Erythroblast (primary cell): Measurements from ENCODE around the gene SSBP3.

Experiments
- DNase-seq, 2 experiments: peaks; one replicate each; lab custom pipeline; 2025; lab: John Stamatoyannopoulos, UW
- GATA1 ChIP-seq: IDR thresholded peaks from 2 replicates; pipeline ENCODE4 v1.6.1; 2011; ENCODE audit warnings: low read depth, mild to moderate bottlenecking, control low read depth, low read length, moderate library complexity
- POLR2A ChIP-seq: IDR thresholded peaks from 2 replicates; pipeline ENCODE4 v1.6.1; 2011; ENCODE audit warnings: mild to moderate bottlenecking, low read length

SSBP3 gene

DNA sequence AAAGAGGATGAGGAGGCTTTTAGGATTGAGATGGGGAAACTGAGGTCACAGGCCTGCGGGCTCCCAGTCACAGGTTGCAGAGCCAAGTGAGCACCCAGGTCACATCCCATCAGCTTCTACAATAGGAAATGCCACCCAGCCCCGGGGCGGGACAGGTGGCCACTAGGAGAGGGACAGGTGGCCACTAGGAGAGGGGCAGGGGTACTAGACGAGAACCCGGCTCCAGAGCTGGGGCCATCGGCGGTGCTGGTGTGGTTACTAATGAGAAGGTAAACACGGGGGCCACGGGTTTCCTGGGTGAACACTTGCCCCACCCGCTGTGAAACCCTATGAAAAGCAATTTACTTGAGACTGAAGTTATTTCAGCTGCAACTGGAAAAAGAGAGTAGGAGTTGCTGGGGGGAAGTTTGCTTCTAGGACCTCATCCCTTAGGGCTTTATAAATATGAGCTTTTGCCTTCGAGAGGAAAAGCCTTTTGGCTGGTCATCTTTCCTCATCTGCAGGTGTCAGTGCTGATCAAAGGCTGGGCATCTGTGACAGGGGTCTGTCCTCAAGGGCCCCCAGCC is 153.7 kb downstream of the SSBP3 start:
- no peak for DNase-seq
- TF ChIP-seq POLR2A (no peak), GATA1 (no peak)

DNA sequence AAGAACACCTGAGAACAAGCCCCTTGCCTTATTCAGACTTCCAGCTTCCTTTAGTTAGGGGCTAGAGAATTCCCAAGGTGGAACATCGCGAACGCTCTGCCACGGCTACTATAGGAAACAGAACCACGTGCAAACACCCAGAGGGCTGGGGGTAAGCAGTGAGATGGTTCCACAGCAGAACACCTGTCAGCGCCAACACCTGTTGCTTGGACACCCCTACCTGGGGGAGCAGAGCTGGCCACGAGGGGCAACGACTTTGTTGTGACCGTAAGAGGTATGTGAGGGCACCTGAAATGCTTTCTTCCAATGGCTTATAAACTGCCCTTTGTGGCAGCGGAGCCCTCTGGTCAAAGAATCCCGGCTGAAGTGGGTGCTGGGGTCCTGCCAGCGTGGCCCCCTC is 155.5 kb downstream of the SSBP3 start:
- DNase-seq = no peak
- TF ChIP-seq POLR2A (no peak), GATA1 (no peak)

GRCh38 chr1:54249819-54250435 is 156.3 kb downstream of the SSBP3 start:
- DNase-seq = no peak
- TF ChIP-seq GATA1 (no peak), POLR2A (no peak)

- no peak for DNase-seq
- no peak for TF ChIP-seq GATA1
- TF ChIP-seq POLR2A = no peak
Observed at GRCh38 chr1:54248966-54249365, 157.2 kb downstream of the SSBP3 start.

- no peak for DNase-seq
- TF ChIP-seq GATA1 (no peak), POLR2A (no peak)
Observed at GRCh38 chr1:54247863-54248515, 158.2 kb downstream of the SSBP3 start.

GRCh38 chr1:54246116-54246721 is 160.0 kb downstream of the SSBP3 start:
- no peak for TF ChIP-seq POLR2A
- TF ChIP-seq GATA1 = no peak
- no peak for DNase-seq

GRCh38 chr1:54245501-54245900 is 160.7 kb downstream of the SSBP3 start:
- no peak for DNase-seq
- TF ChIP-seq GATA1 = no peak
- TF ChIP-seq POLR2A = no peak

- no peak for TF ChIP-seq GATA1
- TF ChIP-seq POLR2A = no peak
- no peak for DNase-seq
Observed at GRCh38 chr1:54244655-54245054, 161.5 kb downstream of the SSBP3 start.

DNA sequence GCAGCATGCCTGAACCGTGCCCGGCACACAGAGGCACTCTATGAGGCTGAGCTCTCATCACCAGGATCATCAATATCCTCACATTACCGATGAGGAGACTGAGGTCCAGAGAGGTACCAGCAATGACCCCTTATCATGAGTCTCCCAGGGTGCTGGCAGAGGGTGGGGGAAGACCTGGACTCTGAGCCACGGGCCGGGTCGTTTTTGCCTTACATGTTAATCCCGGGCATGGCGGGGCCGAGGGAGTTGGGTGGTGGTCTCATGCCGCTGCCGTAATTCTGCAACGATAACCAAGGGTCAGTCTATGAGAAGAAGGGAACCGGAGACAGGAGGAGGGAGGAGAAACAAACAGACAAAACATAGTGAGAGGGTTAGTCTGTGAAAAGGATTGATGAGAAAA is 163.2 kb downstream of the SSBP3 start:
- DNase-seq = no peak
- no peak for TF ChIP-seq POLR2A
- TF ChIP-seq GATA1 = no peak

DNA sequence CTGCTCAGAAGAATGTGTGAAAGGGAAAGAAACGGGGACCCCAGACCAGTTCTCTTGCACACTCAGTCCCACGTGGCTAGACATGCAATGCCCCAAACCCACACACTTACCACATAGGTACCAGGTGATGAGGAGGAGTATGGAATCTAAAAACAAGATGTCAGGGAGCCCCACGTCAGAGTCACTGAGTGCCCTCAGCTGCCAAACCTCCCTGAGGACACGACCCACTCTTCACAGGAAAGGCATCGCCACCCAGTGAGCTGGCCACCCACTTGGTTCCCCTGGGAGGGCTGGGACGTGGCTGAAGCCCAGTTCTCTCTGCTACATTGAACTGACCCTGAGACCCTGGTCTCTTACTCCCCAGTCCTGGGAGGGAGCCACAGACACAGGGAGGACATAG is 164.8 kb downstream of the SSBP3 start:
- DNase-seq = no peak
- TF ChIP-seq POLR2A (no peak), GATA1 (no peak)

GRCh38 chr1:54240741-54241335 is 165.4 kb downstream of the SSBP3 start:
- DNase-seq = no peak
- TF ChIP-seq GATA1 (no peak), POLR2A (no peak)

DNA sequence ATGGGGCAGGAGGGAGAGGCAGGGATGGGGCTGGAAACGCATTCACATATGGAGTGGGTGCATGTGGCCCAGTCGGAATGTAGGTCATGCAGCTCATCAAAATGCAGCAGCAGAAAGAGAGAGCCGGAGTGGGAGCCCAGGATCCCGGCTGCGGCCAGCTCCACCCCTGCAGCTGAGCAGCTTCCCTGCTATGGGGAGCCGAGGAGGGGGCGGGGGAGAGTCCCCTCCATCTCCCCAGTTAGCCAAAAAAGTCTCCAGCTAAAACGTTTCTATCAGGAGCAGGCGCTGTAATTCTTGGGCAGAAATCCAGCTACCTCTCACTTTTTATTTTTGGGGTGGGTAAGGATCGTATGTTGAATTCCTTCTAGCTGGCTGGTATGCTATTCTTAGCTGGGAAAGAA is 166.6 kb downstream of the SSBP3 start:
- no peak for DNase-seq
- TF ChIP-seq GATA1 (no peak), POLR2A (no peak)

GRCh38 chr1:54239035-54239383 is 167.2 kb downstream of the SSBP3 start:
- DNase-seq = no peak
- TF ChIP-seq GATA1 (no peak), POLR2A (no peak)

- TF ChIP-seq POLR2A = no peak
- TF ChIP-seq GATA1 = no peak
- no peak for DNase-seq
Observed at GRCh38 chr1:54238353-54239034, 167.7 kb downstream of the SSBP3 start.

DNA sequence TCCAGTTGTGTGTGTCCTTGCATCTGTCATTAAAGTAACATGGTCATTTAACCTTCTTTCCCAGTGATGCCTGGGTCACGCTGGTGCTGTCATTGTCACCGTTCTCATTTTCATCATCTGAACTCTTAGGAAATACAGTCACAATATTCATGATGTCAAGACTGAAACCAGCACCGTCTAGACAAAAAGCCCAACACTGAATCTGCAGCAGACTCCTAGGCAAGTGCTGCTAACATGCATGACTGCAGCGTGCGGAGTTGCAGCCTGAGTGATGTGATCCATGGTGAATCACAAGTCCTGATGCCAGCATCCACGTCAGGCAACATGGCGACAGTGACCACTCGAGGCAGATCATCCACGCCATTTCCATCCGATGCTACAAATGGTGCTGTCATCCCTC is 168.6 kb downstream of the SSBP3 start:
- TF ChIP-seq POLR2A (no peak), GATA1 (no peak)
- no peak for DNase-seq
